ENCODE data around the gene DAPK3. TPM values are rescaled to one million over a fixed set of nuclear protein-coding genes. Genes with fewer than 3 reads are reported as not detected.
"Not testable (repeated sequence)": the region's sequence is repeated elsewhere in the genome, so short reads cannot be mapped to it uniquely, and the experiment has no call there.

Gene DAPK3
- total RNA-seq, 1 experiment from 2014 or later = 121 TPM

- H3K9me3 Mint-ChIP-seq; H2BK12ac ChIP-seq (ENCODE audit: insufficient read length, low read depth, low read length); H3K4ac ChIP-seq (ENCODE audit: low read depth, low read length); H2AFZ ChIP-seq (ENCODE audit: low read length); H3K27me3 ChIP-seq (ENCODE audit: insufficient read depth, low read length); H3T11ph ChIP-seq (ENCODE audit: low read length); DNase-seq; H4K8ac ChIP-seq (replicated peaks; ENCODE audit: insufficient read length, low read depth, low read length); H3K23ac ChIP-seq (ENCODE audit: insufficient read length, low read depth, low read length); H2BK20ac ChIP-seq (ENCODE audit: low read depth, low read length, poor library complexity, severe bottlenecking); H3K79me1 ChIP-seq (ENCODE audit: insufficient read depth, low read depth, low read length, poor library complexity, severe bottlenecking); H3K79me2 ChIP-seq (ENCODE audit: insufficient read depth, low read length); H3K4me1 Mint-ChIP-seq; H3K9me3 ChIP-seq (ENCODE audit: control insufficient read depth, low read depth, low read length); H3K27me3 Mint-ChIP-seq (ENCODE audit: low read depth); H3K27ac ChIP-seq (ENCODE audit: insufficient read length, low read depth, low read length); H3K18ac ChIP-seq (ENCODE audit: insufficient read length, low read depth, low read length); H3K56ac ChIP-seq (ENCODE audit: insufficient read length, low read depth, low read length); H3K4me3 Mint-ChIP-seq; H3K9ac ChIP-seq (ENCODE audit: extremely low read depth, insufficient read length, low read length); H3K14ac ChIP-seq (ENCODE audit: insufficient read depth, low read length); H3K23me2 ChIP-seq (ENCODE audit: insufficient read length, low read depth, low read length, poor library complexity, severe bottlenecking); H2BK120ac ChIP-seq (ENCODE audit: low read depth, low read length, poor library complexity, severe bottlenecking); H2BK5ac ChIP-seq (ENCODE audit: insufficient read length, low read length); H4K5ac ChIP-seq (ENCODE audit: insufficient read length, low read depth, low read length); H4K20me1 ChIP-seq (ENCODE audit: control insufficient read depth, insufficient read depth, insufficient read length); H3K4me1 ChIP-seq (ENCODE audit: insufficient read depth, low read length); H2BK15ac ChIP-seq (ENCODE audit: low read depth, low read length); H2AK5ac ChIP-seq (ENCODE audit: insufficient read length, low read length); H4K91ac ChIP-seq (ENCODE audit: insufficient read length, low read depth, low read length); H3K4me2 ChIP-seq (ENCODE audit: insufficient read depth, insufficient read length, low read length); H3K36me3 Mint-ChIP-seq (ENCODE audit: insufficient read depth in 1 of 3, low read depth in 3 of 3); H3K27ac Mint-ChIP-seq: not testable (repeated sequence)
- no CpG with 5 or more reads among the region's 5 CpGs for WGBS (ENCODE audit: extremely low coverage, insufficient read length, low lambda C conversion rate)
Measured at GRCh38 chr19:4000798-4001197, 29.9 kb upstream of the DAPK3 start.

DNA sequence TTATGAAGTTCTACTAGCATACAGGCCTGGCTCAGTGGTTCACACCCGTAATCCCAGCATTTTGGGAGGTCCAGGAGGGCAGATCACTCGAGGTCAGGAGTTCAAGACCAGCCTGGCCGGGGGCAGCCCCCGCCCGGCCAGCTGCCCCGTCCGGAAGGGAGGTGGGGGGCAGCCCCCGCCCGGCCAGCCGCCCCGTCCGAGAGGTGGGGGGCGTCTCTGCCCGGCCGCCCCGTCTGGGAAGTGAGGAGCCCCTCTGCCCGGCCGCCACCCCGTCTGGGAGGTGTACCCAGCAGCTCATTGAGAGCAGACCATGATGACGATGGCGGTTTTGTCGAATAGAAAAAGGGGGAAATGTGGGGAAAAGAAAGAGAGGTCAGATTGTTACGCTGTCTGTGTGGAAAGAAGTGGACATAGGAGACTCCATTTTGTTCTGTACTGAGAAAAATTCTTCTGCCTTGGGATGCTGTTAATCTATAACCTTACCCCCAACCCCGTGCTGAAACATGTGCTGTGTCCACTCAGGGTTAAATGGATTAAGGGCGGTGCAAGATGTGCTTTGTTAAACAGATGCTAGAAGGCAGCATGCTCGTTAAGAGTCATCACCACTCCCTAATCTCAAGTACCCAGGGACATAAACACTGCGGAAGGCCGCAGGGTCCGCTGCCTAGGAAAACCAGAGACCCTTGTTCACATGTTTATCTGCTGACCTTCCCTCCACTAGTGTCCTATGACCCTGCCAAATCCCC lies 27.9 kb upstream of the DAPK3 start:
- H3K4me2 ChIP-seq (ENCODE audit: insufficient read depth, insufficient read length, low read length); H2BK120ac ChIP-seq (ENCODE audit: low read depth, low read length, poor library complexity, severe bottlenecking); H3K18ac ChIP-seq (ENCODE audit: insufficient read length, low read depth, low read length); H3K36me3 Mint-ChIP-seq (ENCODE audit: insufficient read depth in 1 of 3, low read depth in 3 of 3); H3K27me3 Mint-ChIP-seq (ENCODE audit: low read depth); H2BK5ac ChIP-seq (ENCODE audit: insufficient read length, low read length); H3K9me3 ChIP-seq (ENCODE audit: control insufficient read depth, low read depth, low read length); H3K9me3 Mint-ChIP-seq; H2AK5ac ChIP-seq (ENCODE audit: insufficient read length, low read length); H3K79me2 ChIP-seq (ENCODE audit: insufficient read depth, low read length); H3K4ac ChIP-seq (ENCODE audit: low read depth, low read length); H2BK15ac ChIP-seq (ENCODE audit: low read depth, low read length); H3K4me1 ChIP-seq (ENCODE audit: insufficient read depth, low read length); H3T11ph ChIP-seq (ENCODE audit: low read length); H3K14ac ChIP-seq (ENCODE audit: insufficient read depth, low read length); H2BK20ac ChIP-seq (ENCODE audit: low read depth, low read length, poor library complexity, severe bottlenecking); H4K91ac ChIP-seq (ENCODE audit: insufficient read length, low read depth, low read length); H2AFZ ChIP-seq (ENCODE audit: low read length); H3K27ac ChIP-seq (ENCODE audit: insufficient read length, low read depth, low read length); H3K79me1 ChIP-seq (ENCODE audit: insufficient read depth, low read depth, low read length, poor library complexity, severe bottlenecking); H4K20me1 ChIP-seq (ENCODE audit: control insufficient read depth, insufficient read depth, insufficient read length); H3K4me3 Mint-ChIP-seq; H3K56ac ChIP-seq (ENCODE audit: insufficient read length, low read depth, low read length); H4K8ac ChIP-seq (replicated peaks; ENCODE audit: insufficient read length, low read depth, low read length); H3K27me3 ChIP-seq (ENCODE audit: insufficient read depth, low read length); DNase-seq; H3K27ac Mint-ChIP-seq; H3K4me1 Mint-ChIP-seq; H4K5ac ChIP-seq (ENCODE audit: insufficient read length, low read depth, low read length); H3K23me2 ChIP-seq (ENCODE audit: insufficient read length, low read depth, low read length, poor library complexity, severe bottlenecking); H3K23ac ChIP-seq (ENCODE audit: insufficient read length, low read depth, low read length); H2BK12ac ChIP-seq (ENCODE audit: insufficient read length, low read depth, low read length); H3K9ac ChIP-seq (ENCODE audit: extremely low read depth, insufficient read length, low read length): not testable (repeated sequence)
- WGBS (ENCODE audit: extremely low coverage, insufficient read length, low lambda C conversion rate) = no CpG with 5 or more reads among the region's 29 CpGs
